H9 (cell line): ENCODE data around the gene ZNF800. TPM values are rescaled to one million over a fixed set of nuclear protein-coding genes. Genes with fewer than 3 reads are reported as not detected.

Source experiments
- DNase-seq: peaks from one replicate; pipeline ENCODE4 v3.0.0-alpha.2; 2017
- H2AFZ ChIP-seq: one replicate; pipeline ENCODE4 v1.6.1; 2013; ENCODE audit warnings: mild to moderate bottlenecking, low read length, control low read depth, moderate library complexity
- H2AK5ac ChIP-seq: 2 replicates; pipeline ENCODE4 v1.6.1; 2013; ENCODE audit warnings: low read length, control low read depth, mixed read lengths; ENCODE audit not compliant: insufficient read length
- H2BK120ac ChIP-seq: one replicate; pipeline ENCODE4 v1.6.1; 2013; ENCODE audit warnings: low read depth, mild to moderate bottlenecking, low read length, control low read depth, inconsistent platforms; ENCODE audit not compliant: poor library complexity, severe bottlenecking
- H2BK12ac ChIP-seq: 2 replicates; pipeline ENCODE4 v1.6.1; 2013; ENCODE audit warnings: low read length, control low read depth, mixed read lengths, low read depth; ENCODE audit not compliant: insufficient read length
- H2BK15ac ChIP-seq: 2 replicates; pipeline ENCODE4 v1.6.1; 2013; ENCODE audit warnings: low read depth, low read length, control low read depth
- H2BK20ac ChIP-seq: one replicate; pipeline ENCODE4 v1.6.1; 2013; ENCODE audit warnings: low read depth, mild to moderate bottlenecking, low read length, control low read depth, inconsistent platforms; ENCODE audit not compliant: poor library complexity, severe bottlenecking
- H2BK5ac ChIP-seq: 2 replicates; pipeline ENCODE4 v1.6.1; 2013; ENCODE audit warnings: low read length, control low read depth, mixed read lengths; ENCODE audit not compliant: insufficient read length
- H3K14ac ChIP-seq: 2 replicates; pipeline ENCODE4 v1.6.1; 2013; ENCODE audit warnings: low read length, control low read depth; ENCODE audit not compliant: insufficient read depth
- H3K18ac ChIP-seq: 2 replicates; pipeline ENCODE4 v1.6.1; 2013; ENCODE audit warnings: low read depth, mild to moderate bottlenecking, mixed read lengths, low read length, control low read depth; ENCODE audit not compliant: insufficient read length
- H3K23ac ChIP-seq: 2 replicates; pipeline ENCODE4 v1.6.1; 2013; ENCODE audit warnings: low read length, control low read depth, mixed read lengths, low read depth; ENCODE audit not compliant: insufficient read length
- H3K23me2 ChIP-seq: 2 replicates; pipeline ENCODE4 v1.6.1; 2013; ENCODE audit warnings: low read depth, mild to moderate bottlenecking, mixed read lengths, low read length, control low read depth; ENCODE audit not compliant: insufficient read length, poor library complexity, severe bottlenecking
- H3K27ac ChIP-seq: 2 replicates; pipeline ENCODE4 v1.5.1; 2013; ENCODE audit warnings: low read length, control low read depth, mixed read lengths, low read depth; ENCODE audit not compliant: insufficient read length
- H3K27me3 ChIP-seq: 2 replicates; pipeline ENCODE4 v1.6.1; 2013; ENCODE audit warnings: low read length, control low read depth, inconsistent platforms; ENCODE audit not compliant: insufficient read depth
- H3K4ac ChIP-seq: 2 replicates; pipeline ENCODE4 v1.6.1; 2013; ENCODE audit warnings: low read depth, mild to moderate bottlenecking, control low read depth, inconsistent platforms, low read length, moderate library complexity
- H3K4me1 ChIP-seq: 2 replicates; pipeline ENCODE4 v1.6.1; 2013; ENCODE audit warnings: low read length, control low read depth, inconsistent platforms; ENCODE audit not compliant: insufficient read depth
- H3K4me2 ChIP-seq: 2 replicates; pipeline ENCODE4 v1.6.1; 2013; ENCODE audit warnings: low read length, control low read depth, mixed read lengths; ENCODE audit not compliant: insufficient read length, insufficient read depth
- H3K56ac ChIP-seq: 2 replicates; pipeline ENCODE4 v1.6.1; 2013; ENCODE audit warnings: low read depth, mild to moderate bottlenecking, mixed read lengths, low read length, control low read depth; ENCODE audit not compliant: insufficient read length
- H3K79me1 ChIP-seq: 2 replicates; pipeline ENCODE4 v1.6.1; 2013; ENCODE audit warnings: low read depth, mild to moderate bottlenecking, moderate library complexity, low read length, control low read depth, inconsistent platforms; ENCODE audit not compliant: insufficient read depth, poor library complexity, severe bottlenecking
- H3K79me2 ChIP-seq: 2 replicates; pipeline ENCODE4 v1.6.1; 2013; ENCODE audit warnings: low read length, control low read depth, inconsistent platforms; ENCODE audit not compliant: insufficient read depth
- H3K9ac ChIP-seq: 2 replicates; pipeline ENCODE4 v1.6.1; 2013; ENCODE audit warnings: low read length, control low read depth, mixed read lengths; ENCODE audit not compliant: insufficient read length; ENCODE audit errors: extremely low read depth
- H3K9me3 ChIP-seq: one replicate; pipeline ENCODE4 v1.6.1; 2013; ENCODE audit warnings: low read depth, low read length, inconsistent platforms; ENCODE audit not compliant: control insufficient read depth
- H3T11ph ChIP-seq: one replicate; pipeline ENCODE4 v1.6.1; 2013; ENCODE audit warnings: mild to moderate bottlenecking, low read length, control low read depth, inconsistent platforms
- H4K20me1 ChIP-seq: one replicate; pipeline ENCODE4 v1.6.1; 2013; ENCODE audit not compliant: control insufficient read depth, insufficient read length, insufficient read depth
- H4K5ac ChIP-seq: 2 replicates; pipeline ENCODE4 v1.6.1; 2013; ENCODE audit warnings: low read depth, mild to moderate bottlenecking, mixed read lengths, low read length, control low read depth; ENCODE audit not compliant: insufficient read length
- H4K8ac ChIP-seq: replicated peaks from 2 replicates; pipeline ENCODE4 v1.6.1; 2013; ENCODE audit warnings: low read length, control low read depth, mixed read lengths, low read depth; ENCODE audit not compliant: insufficient read length
- H4K91ac ChIP-seq: 2 replicates; pipeline ENCODE4 v1.6.1; 2013; ENCODE audit warnings: low read depth, mild to moderate bottlenecking, moderate library complexity, mixed read lengths, low read length, control low read depth; ENCODE audit not compliant: insufficient read length
- H3K27ac Mint-ChIP-seq, 3 experiments: 2 replicates in 2 of 3; 3 replicates in 1 of 3; pipeline ENCODE4 v1.8.0; 2020 to 2021; ENCODE audit warnings: mixed read lengths in 3 of 3, mild to moderate bottlenecking in 1 of 3, moderate library complexity in 1 of 3
- H3K27me3 Mint-ChIP-seq: 2 replicates; pipeline ENCODE4 v1.8.0; 2021; ENCODE audit warnings: low read depth, mild to moderate bottlenecking, moderate library complexity, mixed read lengths
- H3K36me3 Mint-ChIP-seq, 3 experiments: 2 replicates in 2 of 3; 3 replicates in 1 of 3; pipeline ENCODE4 v1.8.0; 2020 to 2021; ENCODE audit warnings: low read depth in 3 of 3, mixed read lengths in 3 of 3; ENCODE audit not compliant: insufficient read depth in 1 of 3
- H3K4me1 Mint-ChIP-seq, 2 experiments: 2 replicates each; pipeline ENCODE4 v1.8.0; 2020; ENCODE audit warnings: mixed read lengths in 2 of 2
- H3K4me3 Mint-ChIP-seq, 2 experiments: 2 replicates in 1 of 2; 3 replicates in 1 of 2; pipeline ENCODE4 v1.8.0; 2020 to 2021; ENCODE audit warnings: mild to moderate bottlenecking in 2 of 2, mixed read lengths in 2 of 2, moderate library complexity in 1 of 2
- H3K9me3 Mint-ChIP-seq, 2 experiments: 2 replicates in 1 of 2; 3 replicates in 1 of 2; pipeline ENCODE4 v1.8.0; 2020; ENCODE audit warnings: mild to moderate bottlenecking in 2 of 2, mixed read lengths in 2 of 2, moderate library complexity in 1 of 2
- CTCF ChIP-seq: fragments of 200-600 bp; sonication (generic); conservative IDR thresholded peaks from 3 replicates; pipeline ENCODE4 v1.8.0; 2021; ENCODE audit warnings: antibody characterized with exemption, mild to moderate bottlenecking
- WGBS: extraction: QIAGEN DNeasy Blood & Tissue Kit; methylation state at CpG from one replicate; pipeline ENCODE4 v1.1.7; 2013; ENCODE audit warnings: missing lambda C conversion rate, low lambda C conversion rate, mixed read lengths; ENCODE audit not compliant: insufficient read length; ENCODE audit errors: extremely low coverage; 5-methylcytosine and 5-hydroxymethylcytosine counted together
- total RNA-seq: library from RNA; stranded (reverse); gene quantifications from 2 replicates; pipeline ENCODE4 v1.2.1, GENCODE V29; 2021

Gene ZNF800
- total RNA-seq, 1 experiment from 2014 or later = 11.0 TPM

GRCh38 chr7:127379642-127380041, 12.9 kb downstream of the ZNF800 start:
- H3T11ph ChIP-seq = no peak overlapping the region
- Mint-ChIP-seq H3K9me3 (no peaks in the 10 kb centered on the region), H3K27ac (no peak overlapping the region), H3K4me3 (no peak overlapping the region), H3K27me3 (no peaks in the 10 kb centered on the region), H3K4me1 (peaks cover 6 to 10% of the 10 kb centered on the region in 2 experiments), H3K36me3 (peaks cover 0 to 2% (median 0%) of the 10 kb centered on the region in 3 experiments; a peak in 1 of 7 replicates)
- H2BK5ac ChIP-seq = no peak overlapping the region
- no peak overlapping the region for H3K56ac ChIP-seq
- no peak overlapping the region for H2AK5ac ChIP-seq
- no peak overlapping the region for H3K9ac ChIP-seq
- no CpG with 5 or more reads among the region's 2 CpGs for WGBS
- H3K4ac ChIP-seq = no peak overlapping the region
- no peak overlapping the region for H3K23ac ChIP-seq
- no peak overlapping the region for H4K91ac ChIP-seq
- no peaks in the 10 kb centered on the region for H3K27me3 ChIP-seq
- no peaks in the 10 kb centered on the region for H4K20me1 ChIP-seq
- H3K4me2 ChIP-seq = no peak overlapping the region
- no peak overlapping the region for H2AFZ ChIP-seq
- no peak overlapping the region for H2BK12ac ChIP-seq
- H4K5ac ChIP-seq = no peak overlapping the region
- H3K9me3 ChIP-seq = no peaks in the 10 kb centered on the region
- DNase-seq = no peak
- H3K79me1 ChIP-seq = no peaks in the 10 kb centered on the region
- H3K79me2 ChIP-seq = no peaks in the 10 kb centered on the region
- H3K23me2 ChIP-seq = no peaks in the 10 kb centered on the region
- H3K4me1 ChIP-seq = no peaks in the 10 kb centered on the region
- no peak for TF ChIP-seq CTCF
- H2BK120ac ChIP-seq = no peak overlapping the region
- H2BK20ac ChIP-seq = no peak overlapping the region
- no peak overlapping the region for H3K27ac ChIP-seq
- H3K18ac ChIP-seq = no peak overlapping the region
- H2BK15ac ChIP-seq = no peak overlapping the region
- no peak overlapping the region for H3K14ac ChIP-seq
- no peak overlapping the region for H4K8ac ChIP-seq
